ENCODE data around the gene CTSF.

- TF ChIP-seq POLR2AphosphoS5 (IDR thresholded peaks at IDR 0.05) (no peak), CTCF (IDR thresholded peaks at IDR 0.05) (no peak), POLR2A (IDR thresholded peaks at IDR 0.05) (no peak), EP300 (IDR thresholded peaks at IDR 0.05) (no peak)
These were observed 29.1 kb downstream of the CTSF start for GRCh38 chr11:66539170-66539869.

Measured in suprapubic skin (tissue), 4 donors.